Measurements from ENCODE around the gene SLC16A9. TPM values are rescaled to one million over a fixed set of nuclear protein-coding genes. Genes with fewer than 3 reads are reported as not detected.

SLC16A9 gene
- total RNA-seq, 1 donor = under 0.01 TPM

DNA sequence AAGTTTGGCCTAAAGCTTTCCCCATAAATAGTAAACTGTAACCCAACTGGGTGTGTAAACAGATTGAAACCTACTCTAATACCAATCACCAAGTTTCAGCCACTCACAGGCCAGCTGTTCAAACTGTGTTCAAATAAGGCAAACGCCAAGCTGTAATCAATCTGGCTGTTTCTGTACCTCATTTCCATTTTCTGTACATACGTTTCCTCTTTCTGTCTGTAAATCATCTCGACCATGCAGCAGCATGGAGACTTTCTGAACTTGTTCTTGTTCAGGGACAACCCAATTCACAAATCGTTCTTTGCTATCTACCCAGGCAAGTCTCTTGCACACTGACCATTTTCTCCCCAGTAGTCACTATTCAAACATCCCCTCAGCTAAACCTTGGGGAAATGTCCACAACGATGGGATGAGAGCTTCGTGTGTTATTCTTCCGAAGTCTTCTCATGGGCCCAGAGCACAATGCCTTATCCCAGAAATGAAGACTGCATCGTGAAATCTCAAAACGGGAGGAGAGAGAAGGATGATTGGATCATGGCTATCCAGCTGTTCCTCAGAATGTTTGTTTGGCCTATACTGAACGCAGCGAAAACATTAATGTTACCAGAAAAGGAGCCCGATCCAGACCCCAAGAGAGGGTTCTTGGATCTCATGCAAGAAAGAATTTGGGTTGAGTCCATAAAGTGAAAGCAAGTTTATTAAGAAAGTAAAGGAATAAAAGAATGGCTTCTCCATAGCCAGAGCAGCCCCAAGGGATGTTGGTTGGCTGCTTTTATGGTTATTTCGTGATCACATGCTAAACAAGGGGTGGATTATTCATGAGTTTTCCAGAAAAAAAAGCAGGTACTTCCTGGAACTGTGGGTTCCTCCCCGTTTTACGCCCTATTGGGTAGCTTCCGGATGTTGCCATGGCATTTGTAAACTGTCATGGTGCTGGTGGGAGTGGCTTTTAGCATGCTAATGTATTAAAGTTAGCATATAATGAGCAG, 86.2 kb downstream of the SLC16A9 start:
- TF ChIP-seq, protein P1, sequence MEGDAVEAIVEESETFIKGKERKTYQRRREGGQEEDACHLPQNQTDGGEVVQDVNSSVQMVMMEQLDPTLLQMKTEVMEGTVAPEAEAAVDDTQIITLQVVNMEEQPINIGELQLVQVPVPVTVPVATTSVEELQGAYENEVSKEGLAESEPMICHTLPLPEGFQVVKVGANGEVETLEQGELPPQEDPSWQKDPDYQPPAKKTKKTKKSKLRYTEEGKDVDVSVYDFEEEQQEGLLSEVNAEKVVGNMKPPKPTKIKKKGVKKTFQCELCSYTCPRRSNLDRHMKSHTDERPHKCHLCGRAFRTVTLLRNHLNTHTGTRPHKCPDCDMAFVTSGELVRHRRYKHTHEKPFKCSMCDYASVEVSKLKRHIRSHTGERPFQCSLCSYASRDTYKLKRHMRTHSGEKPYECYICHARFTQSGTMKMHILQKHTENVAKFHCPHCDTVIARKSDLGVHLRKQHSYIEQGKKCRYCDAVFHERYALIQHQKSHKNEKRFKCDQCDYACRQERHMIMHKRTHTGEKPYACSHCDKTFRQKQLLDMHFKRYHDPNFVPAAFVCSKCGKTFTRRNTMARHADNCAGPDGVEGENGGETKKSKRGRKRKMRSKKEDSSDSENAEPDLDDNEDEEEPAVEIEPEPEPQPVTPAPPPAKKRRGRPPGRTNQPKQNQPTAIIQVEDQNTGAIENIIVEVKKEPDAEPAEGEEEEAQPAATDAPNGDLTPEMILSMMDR (IDR thresholded peaks at IDR 0.05; ENCODE audit: insufficient read depth, low read depth, low read length) = no peak
- H3K4me3 ChIP-seq (ENCODE audit: low read depth, low read length) = no peak overlapping the region
- DNase-seq (ENCODE audit: low read depth) = no peak

DNA sequence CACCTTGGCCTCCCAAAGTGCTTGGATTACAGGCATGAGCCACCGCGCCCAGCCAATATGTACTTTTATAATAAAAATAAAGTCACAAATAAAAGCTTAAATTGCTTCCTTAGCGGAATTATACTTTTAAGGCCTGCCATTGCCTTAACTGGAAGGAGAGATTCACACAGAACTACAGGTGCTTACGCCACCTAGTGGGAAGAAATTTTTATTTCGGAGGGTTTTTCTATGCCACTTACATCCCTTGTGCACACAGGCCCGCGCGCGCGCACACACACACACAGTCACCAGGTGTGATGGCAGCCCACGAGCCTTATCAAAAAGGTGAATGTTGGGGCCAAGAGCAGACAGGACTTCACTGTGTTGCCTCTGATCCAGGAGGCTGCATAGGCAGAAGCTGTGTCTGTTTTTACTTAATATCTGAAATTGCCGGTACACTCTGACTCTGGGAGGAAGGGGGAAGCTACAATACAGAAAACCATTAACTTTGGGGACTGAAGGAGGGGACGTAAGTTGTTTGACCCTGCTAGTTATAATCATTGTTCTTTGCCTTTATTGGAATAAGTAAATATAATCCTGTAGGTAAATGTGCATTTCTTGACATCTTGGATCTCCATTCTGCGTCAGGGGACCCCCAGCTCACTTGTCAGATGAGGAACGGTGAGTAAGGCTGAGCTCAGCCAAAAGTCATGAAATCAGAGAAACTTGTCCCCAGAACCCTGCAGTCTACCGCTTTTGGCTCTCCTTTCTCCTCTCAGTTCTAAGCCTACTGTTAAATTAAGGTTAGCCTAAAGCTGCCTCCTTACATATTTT, 87.1 kb downstream of the SLC16A9 start:
- no peak overlapping the region for H3K4me3 ChIP-seq (ENCODE audit: low read depth, low read length)
- TF ChIP-seq, protein P1 (IDR thresholded peaks at IDR 0.05; ENCODE audit: insufficient read depth, low read depth, low read length) = peak; percentile 62
- peak; percentile 72 for DNase-seq (ENCODE audit: low read depth)

DNA sequence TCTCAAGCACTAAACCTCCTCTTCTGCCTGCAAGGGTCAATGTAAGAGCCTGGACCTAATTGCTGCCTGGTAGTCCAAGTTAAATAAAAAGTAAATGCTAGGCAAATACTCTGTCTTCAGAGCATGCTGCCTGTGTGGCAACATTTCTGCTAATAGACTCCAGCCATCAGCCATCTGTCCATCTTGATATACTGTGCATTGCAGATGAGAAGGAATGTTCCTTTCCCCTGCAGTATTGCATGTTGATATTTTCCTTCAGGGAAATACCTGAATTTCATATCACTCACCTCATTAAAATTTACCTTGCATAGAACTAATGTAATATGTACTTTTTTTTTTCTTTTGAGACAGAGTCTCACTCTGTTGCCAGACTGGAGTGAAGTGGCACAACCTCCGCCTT, 87.9 kb downstream of the SLC16A9 start:
- no peak overlapping the region for H3K4me3 ChIP-seq (ENCODE audit: low read depth, low read length)
- TF ChIP-seq, protein P1 (IDR thresholded peaks at IDR 0.05; ENCODE audit: insufficient read depth, low read depth, low read length) = no peak
- no peak for DNase-seq (ENCODE audit: low read depth)

DNA sequence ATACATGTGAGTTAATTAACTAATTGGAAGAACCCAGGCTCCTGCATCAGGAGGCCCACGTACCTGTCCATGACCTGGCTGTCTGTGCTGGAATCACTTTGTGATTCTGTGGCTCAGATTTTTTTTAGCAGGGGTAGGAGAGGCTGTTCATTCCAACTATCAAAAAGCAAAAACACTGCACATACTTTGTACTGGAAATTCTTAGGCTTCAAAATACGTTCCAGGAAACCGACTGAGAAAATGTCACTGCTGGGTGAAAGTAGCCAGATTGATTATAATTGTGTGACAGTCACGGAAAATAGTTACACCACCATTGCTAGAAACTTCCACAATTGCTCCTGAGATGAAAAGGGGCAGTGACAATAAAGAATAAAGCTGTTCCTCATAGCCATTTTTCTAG, 91.0 kb downstream of the SLC16A9 start:
- H3K4me3 ChIP-seq (ENCODE audit: low read depth, low read length) = no peak overlapping the region
- DNase-seq (ENCODE audit: low read depth) = no peak
- TF ChIP-seq, protein P1 (IDR thresholded peaks at IDR 0.05; ENCODE audit: insufficient read depth, low read depth, low read length) = no peak

DNA sequence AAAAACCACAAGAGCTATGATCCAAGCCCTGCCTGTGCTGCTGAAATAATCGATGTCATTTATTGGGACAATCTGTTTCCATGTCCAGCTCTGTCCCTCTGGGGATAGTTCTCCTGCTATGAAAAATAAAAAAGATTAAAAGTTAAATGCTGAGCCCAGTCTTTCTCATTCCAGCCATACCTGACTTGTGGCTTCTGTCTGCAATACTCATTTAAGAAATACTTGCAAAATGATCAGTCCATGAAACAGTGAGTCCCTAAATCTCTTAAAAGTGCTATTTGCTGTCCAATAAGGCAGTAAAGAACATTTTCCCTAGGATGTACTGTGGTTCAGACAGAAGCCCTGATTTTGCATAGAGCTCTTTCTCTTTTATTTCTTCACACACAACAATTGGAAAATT, 91.7 kb downstream of the SLC16A9 start:
- no peak overlapping the region for H3K4me3 ChIP-seq (ENCODE audit: low read depth, low read length)
- no peak for DNase-seq (ENCODE audit: low read depth)
- TF ChIP-seq, protein P1 (IDR thresholded peaks at IDR 0.05; ENCODE audit: insufficient read depth, low read depth, low read length) = no peak

DNA sequence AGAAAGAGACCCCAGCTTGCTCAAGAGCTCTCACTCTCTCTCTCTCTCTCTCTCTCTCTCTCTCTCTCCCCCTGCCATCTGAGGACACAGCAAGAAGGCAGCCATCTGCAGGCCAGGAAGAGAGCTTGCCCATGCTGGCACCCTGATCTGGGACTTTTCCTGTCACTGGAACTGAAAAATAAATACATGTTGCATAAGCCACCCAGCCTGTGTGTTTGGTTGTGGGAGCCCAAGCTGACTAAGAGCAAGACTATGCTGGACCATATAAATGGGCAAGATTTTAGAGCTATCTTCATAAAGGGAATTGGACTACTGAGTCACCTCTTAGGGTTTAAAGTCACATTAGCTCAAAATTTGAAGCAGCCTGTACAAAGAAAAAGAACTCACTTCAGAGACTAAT, 98.6 kb downstream of the SLC16A9 start:
- no peak overlapping the region for H3K4me3 ChIP-seq (ENCODE audit: low read depth, low read length)
- no peak for DNase-seq (ENCODE audit: low read depth)
- TF ChIP-seq, protein P1 (IDR thresholded peaks at IDR 0.05; ENCODE audit: insufficient read depth, low read depth, low read length) = no peak

All from fibroblast of villous mesenchyme (primary cell).